ENCODE results near the gene AFAP1.

AFAP1 gene

GRCh38 chr4:7772711-7773385, 166.8 kb downstream of the AFAP1 start:
- no peak for DNase-seq (ENCODE audit: low read depth in 2 of 3, low spot score in 2 of 3)

GRCh38 chr4:7771541-7772507, 167.8 kb downstream of the AFAP1 start:
- DNase-seq (ENCODE audit: low read depth in 2 of 3, low spot score in 2 of 3) = no peak

DNA sequence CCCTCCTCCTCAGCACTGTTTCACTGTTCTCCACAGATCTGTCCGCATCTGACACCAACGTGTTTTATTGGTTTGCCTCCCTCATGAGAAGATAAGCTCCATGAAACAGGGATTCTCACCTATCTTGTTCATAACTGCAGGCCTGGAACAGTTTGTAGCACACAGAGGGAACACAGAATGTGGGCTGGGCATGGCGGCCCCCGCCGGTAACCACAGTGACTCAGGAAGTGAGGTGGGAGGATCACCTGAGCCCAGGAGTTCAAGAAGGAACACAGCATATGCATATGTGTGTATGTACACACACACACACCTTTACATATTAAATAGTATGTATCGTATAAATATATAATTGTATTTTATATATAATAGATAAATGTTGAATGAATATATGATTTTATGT, 168.6 kb downstream of the AFAP1 start:
- DNase-seq (ENCODE audit: low read depth in 2 of 3, low spot score in 2 of 3) = no peak

GRCh38 chr4:7770224-7771050, 169.2 kb downstream of the AFAP1 start:
- no peak for DNase-seq (ENCODE audit: low read depth in 2 of 3, low spot score in 2 of 3)

GRCh38 chr4:7769396-7770223, 170.1 kb downstream of the AFAP1 start:
- no peak for DNase-seq (ENCODE audit: low read depth in 2 of 3, low spot score in 2 of 3)

DNA sequence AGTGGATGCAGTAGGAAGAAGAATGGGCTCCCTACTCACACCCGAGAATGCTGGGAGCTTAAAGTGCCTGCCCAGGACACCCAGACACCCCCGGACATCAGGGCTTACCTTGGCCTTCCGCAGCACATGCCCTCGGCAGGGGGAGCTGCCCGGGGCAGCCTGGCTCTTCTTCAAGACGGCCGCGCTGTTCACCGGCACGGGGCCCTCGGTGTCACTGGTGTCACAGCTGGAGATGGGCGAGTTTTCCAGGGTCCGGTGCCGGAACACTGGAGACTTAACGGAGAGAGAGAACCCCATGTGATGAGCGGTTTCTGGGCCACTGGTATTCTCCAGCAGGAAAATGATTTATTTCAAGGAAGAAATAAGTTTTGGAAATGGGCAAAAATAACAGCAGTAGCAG, 170.9 kb downstream of the AFAP1 start:
- no peak for DNase-seq (ENCODE audit: low read depth in 2 of 3, low spot score in 2 of 3)

GRCh38 chr4:7767966-7768365, 171.7 kb downstream of the AFAP1 start:
- no peak for DNase-seq (ENCODE audit: low read depth in 2 of 3, low spot score in 2 of 3)

GRCh38 chr4:7767526-7767925, 172.1 kb downstream of the AFAP1 start:
- DNase-seq (ENCODE audit: low read depth in 2 of 3, low spot score in 2 of 3) = no peak

DNA sequence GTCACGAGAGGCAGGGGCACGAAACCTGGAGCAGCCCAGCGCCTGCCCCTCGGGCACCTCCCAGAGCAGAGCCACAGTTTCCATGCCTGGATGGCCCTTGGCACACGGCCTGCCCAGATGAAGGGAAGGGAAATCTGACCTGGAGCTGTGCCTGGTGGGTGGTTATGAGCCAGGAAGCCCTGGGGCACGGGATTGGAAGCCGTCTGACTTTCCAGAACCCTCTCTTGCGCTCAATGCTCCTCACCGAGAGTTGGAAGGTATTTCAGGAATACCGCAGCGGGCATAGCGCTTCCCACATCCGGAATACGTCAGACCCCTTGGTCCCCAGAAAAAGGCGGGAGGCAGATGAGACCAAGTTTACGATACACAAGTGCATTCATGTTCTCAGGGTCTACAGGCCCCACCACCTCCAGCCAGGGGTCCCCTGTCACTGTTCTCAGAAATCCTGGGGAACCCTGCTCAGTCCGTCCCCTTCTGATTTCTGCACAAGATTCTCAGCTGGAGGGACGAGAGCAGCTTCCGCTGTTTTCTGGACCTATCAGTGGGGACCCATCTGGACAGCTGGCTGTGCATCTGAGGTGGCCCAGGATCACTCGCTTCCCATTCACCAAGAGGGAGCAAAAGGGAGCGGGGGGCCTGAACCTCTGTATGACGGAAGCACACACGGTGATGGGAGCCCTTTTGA, 172.9 kb downstream of the AFAP1 start:
- no peak for DNase-seq (ENCODE audit: low read depth in 2 of 3, low spot score in 2 of 3)

DNA sequence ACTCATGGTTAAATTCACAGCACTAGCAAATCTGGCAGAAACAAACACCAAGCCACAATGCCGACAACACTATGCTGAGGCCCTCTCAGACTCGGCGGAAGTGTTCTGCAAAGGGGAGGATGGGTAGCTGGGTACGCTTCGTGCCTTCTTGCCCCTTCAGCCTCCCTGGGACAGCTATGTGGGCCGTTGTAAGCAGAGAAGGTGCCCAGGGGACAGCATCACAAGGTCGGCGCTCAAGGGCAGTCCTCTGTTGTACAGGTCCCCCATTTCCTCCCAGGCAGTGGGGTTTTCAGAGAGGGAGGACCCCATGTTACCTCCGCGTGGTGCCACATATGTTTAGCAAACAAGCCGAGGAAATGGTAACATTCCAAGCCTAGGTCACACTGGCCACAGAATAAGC, 173.6 kb downstream of the AFAP1 start:
- no peak for DNase-seq (ENCODE audit: low read depth in 2 of 3, low spot score in 2 of 3)

DNA sequence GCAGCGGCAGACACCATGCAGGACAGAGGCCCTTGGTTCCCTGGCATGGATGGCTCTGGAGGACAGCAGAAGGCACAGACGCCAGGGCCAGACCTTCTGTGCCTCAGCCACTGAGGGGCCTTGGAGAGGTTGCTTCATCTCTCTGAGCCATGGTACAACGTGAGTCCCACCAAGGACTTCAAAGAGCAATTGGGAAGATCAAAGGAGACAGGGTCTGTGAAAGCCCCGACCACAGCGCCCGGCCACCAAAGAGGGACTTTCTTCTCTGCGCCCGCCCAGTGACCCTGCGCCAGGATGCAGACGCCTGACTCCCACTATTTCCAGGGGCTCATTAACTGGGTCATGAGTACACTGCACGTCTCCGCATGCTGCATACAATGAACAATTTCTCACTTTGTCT, 174.0 kb downstream of the AFAP1 start:
- no peak for DNase-seq (ENCODE audit: low read depth in 2 of 3, low spot score in 2 of 3)

GRCh38 chr4:7764466-7764865, 175.2 kb downstream of the AFAP1 start:
- DNase-seq (ENCODE audit: low read depth in 2 of 3, low spot score in 2 of 3) = no peak

GRCh38 chr4:7763788-7764187, 175.9 kb downstream of the AFAP1 start:
- no peak for DNase-seq (ENCODE audit: low read depth in 2 of 3, low spot score in 2 of 3)

GRCh38 chr4:7763106-7763505, 176.6 kb downstream of the AFAP1 start:
- no peak for DNase-seq (ENCODE audit: low read depth in 2 of 3, low spot score in 2 of 3)

DNA sequence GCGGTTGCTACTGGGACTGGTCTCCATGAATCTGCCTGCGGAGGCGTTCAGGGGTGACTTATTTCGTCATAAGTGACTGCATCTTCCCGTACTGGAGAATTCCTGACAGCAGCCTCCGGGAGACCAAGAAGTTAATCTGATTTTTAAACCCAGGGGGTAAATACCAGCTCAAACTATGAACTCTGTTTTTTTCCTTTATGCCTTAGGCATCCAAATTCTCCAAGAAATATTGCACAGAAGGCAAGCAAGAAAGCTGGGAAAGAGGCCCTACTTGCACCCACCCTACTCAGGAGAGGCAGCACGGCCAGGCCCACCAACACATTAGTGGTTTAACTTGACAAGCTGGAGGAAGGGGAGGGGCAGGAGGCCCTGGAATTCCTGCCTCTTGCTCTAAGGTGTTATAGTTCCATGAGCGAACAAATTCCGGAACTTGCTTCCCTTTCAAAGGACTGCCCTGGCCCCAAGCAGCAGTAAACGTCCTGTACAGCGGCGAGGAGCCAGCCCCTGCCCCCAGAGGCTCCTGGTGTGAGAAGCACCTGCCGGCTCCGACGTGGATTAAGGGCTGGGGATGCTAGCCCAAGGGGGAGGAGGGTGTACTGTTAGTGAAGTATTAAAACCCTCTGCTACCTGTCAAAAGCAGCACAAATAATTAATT, 177.2 kb downstream of the AFAP1 start:
- DNase-seq (ENCODE audit: low read depth in 2 of 3, low spot score in 2 of 3) = no peak

DNA sequence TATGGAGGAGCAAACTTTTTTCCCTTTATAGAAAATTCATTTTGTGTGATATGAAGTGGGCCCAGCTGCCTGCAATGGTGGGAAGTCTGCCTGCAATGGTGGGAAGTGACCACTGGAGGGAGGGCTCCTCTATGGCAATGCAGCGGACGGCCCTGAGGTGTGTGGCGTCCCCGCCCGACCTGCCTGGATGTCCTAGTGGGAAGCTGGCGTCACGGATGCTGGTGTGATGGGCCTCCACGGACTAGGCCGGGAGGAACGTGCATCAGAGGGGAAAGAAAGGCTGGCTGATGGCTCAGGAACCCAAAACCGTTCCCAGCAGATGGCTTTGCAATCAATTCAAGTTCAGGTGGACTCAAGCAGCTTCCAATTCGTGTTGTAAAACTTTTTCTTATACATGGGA, 177.9 kb downstream of the AFAP1 start:
- DNase-seq (ENCODE audit: low read depth in 2 of 3, low spot score in 2 of 3) = peak in 2 of 3 experiments; percentile 24 to 31

DNA sequence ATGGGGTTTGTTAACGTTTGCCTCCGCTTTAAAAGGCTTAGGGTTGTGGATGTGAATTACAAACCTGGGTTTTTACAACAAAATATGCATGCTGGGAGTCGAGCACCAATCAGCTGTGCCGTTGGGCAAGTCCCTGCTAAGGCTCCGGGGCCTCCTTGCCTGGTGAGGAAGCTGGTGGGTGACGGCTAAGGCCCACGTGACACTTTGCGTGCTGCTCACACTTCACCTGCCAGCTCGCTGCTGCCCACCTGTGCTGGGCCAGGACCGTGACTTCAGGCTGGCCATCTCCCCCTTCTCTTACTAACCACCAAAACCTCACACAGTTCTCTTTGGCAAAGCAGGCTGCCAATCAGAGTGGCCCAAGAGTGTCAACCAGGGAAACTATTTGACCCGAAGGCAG, 178.3 kb downstream of the AFAP1 start:
- DNase-seq (ENCODE audit: low read depth in 2 of 3, low spot score in 2 of 3) = no peak

GRCh38 chr4:7760706-7761105, 179.0 kb downstream of the AFAP1 start:
- DNase-seq (ENCODE audit: low read depth in 2 of 3, low spot score in 2 of 3) = no peak

- DNase-seq (ENCODE audit: low read depth in 2 of 3, low spot score in 2 of 3) = no peak
Measured at GRCh38 chr4:7760228-7760627, 179.4 kb downstream of the AFAP1 start.

GRCh38 chr4:7759635-7760034, 180.0 kb downstream of the AFAP1 start:
- no peak for DNase-seq (ENCODE audit: low read depth in 2 of 3, low spot score in 2 of 3)

All from activated CD8-positive, alpha-beta memory T cell treated with anti-CD3 and anti-CD28 coated beads for 48 hours (primary cell).